ENCODE measurements around the gene CDCA8.

Gene CDCA8

DNA sequence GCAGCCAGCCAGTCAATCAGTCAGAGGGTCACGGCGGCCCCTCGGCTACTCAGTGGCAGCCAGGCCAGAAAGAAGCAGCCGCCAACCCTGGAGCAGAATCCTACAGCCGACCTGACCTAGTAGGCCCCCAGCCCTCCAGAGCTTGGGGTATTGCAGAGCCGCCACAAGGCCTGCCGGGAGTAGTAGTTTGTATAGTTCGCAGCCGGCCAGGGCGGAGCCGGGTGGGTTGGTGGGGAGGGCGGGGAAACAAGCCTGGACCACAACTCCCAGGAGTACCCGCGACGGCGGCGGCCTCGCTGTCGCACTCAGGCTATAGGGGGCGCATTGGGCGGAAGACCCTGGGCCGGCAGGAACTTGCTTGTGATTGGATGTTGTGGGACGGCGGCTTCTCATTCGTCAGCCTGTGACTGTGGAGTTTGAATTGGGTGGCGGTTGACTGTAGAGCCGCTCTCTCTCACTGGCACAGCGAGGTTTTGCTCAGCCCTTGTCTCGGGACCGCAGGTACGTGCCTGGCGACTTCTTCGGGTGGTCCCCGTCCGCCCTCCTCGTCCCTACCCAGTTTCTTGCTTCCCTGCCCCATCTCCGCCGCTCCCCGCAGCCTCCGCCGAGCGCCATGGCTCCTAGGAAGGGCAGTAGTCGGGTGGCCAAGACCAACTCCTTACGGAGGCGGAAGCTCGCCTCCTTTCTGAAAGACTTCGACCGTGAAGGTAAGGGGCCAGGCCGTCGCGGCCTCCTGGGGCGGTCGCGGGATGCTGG is at the start of gene CDCA8:
CDCA8 (plus strand) TSS at position 439 of the 756 bp plus-strand sequence; CDS start at position 614, 175 bp downstream.
- TF ChIP-seq GATA1 (IDR thresholded peaks at IDR 0.05; ENCODE audit: low read depth, low read length) = no peak
- TF ChIP-seq POLR2A (IDR thresholded peaks at IDR 0.05; ENCODE audit: low read length) = peak; percentile 93
- peak; percentile 99 for DNase-seq

DNA sequence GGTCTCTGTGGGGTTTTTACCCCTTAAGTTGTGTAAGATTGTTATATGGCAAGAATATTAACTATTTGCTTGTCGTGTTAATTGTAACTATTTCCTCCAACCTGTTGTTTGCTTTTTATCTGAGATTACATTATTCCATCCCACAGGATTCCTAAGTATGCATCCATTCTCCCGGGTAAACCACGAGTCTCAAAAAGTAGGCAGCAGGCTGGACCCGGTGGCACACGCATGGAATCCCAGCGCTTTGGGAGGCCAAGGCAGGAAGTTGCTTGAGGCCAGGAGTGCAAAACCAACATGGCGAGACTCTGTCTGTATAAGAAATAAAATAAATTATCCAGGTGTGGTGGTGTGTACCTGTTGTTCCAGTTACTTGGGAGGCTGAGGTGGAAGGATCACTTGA is 45.0 kb upstream of the CDCA8 start:
- TF ChIP-seq POLR2A (IDR thresholded peaks at IDR 0.05; ENCODE audit: low read length) (no peak), GATA1 (IDR thresholded peaks at IDR 0.05; ENCODE audit: low read depth, low read length) (no peak)
- no peak for DNase-seq

- TF ChIP-seq POLR2A (IDR thresholded peaks at IDR 0.05; ENCODE audit: low read length) (no peak), GATA1 (IDR thresholded peaks at IDR 0.05; ENCODE audit: low read depth, low read length) (no peak)
- DNase-seq = no peak
Observed at GRCh38 chr1:37650173-37650572, 42.1 kb upstream of the CDCA8 start.

DNA sequence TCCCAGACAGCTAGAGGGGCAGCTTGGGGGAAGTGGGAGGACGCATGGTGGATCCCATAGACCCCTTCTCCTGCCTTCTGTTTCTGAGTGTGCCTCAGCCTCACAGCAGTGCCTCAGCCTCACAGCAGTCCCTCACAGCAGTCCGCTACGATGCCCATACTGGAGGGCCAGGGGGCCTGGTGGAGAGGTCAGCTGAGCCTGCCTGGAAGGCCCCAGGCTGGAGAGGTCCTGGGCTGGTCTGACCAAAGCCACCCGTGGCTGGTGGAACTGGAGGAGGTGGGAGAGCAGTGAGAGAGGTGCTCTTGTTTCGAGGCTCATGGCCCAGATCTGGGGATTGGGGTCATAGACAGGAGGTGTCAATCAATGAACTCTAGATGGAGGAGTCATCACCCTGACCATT is 41.6 kb upstream of the CDCA8 start:
- TF ChIP-seq GATA1 (IDR thresholded peaks at IDR 0.05; ENCODE audit: low read depth, low read length) (no peak), POLR2A (IDR thresholded peaks at IDR 0.05; ENCODE audit: low read length) (no peak)
- DNase-seq = no peak

GRCh38 chr1:37651803-37652202 is 40.5 kb upstream of the CDCA8 start:
- TF ChIP-seq POLR2A (IDR thresholded peaks at IDR 0.05; ENCODE audit: low read length) = no peak
- TF ChIP-seq GATA1 (IDR thresholded peaks at IDR 0.05; ENCODE audit: low read depth, low read length) = no peak
- no peak for DNase-seq

- TF ChIP-seq GATA1 (IDR thresholded peaks at IDR 0.05; ENCODE audit: low read depth, low read length) = no peak
- TF ChIP-seq POLR2A (IDR thresholded peaks at IDR 0.05; ENCODE audit: low read length) = no peak
- no peak for DNase-seq
Observed at GRCh38 chr1:37652976-37653375, 39.3 kb upstream of the CDCA8 start.

GRCh38 chr1:37653906-37654305 is 38.4 kb upstream of the CDCA8 start:
- DNase-seq = no peak
- no peak for TF ChIP-seq GATA1 (IDR thresholded peaks at IDR 0.05; ENCODE audit: low read depth, low read length)

DNA sequence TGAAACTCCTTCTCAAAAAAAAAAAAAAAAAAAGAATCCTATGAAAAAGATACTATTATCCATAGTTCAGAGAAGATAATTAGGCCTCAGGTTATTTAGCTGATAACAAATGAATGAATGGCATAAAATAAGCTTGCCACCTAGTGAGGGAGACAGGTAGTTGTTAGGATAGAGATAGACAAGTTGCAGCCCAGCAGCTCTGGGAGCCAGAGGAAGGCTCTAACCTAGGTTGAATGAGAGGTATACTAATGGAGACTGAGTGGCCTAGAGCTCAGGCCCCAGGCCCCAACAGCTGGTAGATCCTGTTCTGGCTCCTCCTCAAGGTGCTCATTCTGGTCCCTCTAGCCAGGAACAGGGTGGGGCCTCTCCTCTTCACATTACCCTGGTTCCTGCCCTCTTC is 37.0 kb upstream of the CDCA8 start:
- TF ChIP-seq GATA1 (IDR thresholded peaks at IDR 0.05; ENCODE audit: low read depth, low read length) (no peak), POLR2A (IDR thresholded peaks at IDR 0.05; ENCODE audit: low read length) (no peak)
- no peak for DNase-seq

- no peak for DNase-seq
- TF ChIP-seq GATA1 (IDR thresholded peaks at IDR 0.05; ENCODE audit: low read depth, low read length) (no peak), POLR2A (IDR thresholded peaks at IDR 0.05; ENCODE audit: low read length) (no peak)
Observed at GRCh38 chr1:37656026-37656425, 36.3 kb upstream of the CDCA8 start.

GRCh38 chr1:37656881-37657280 is 35.4 kb upstream of the CDCA8 start:
- TF ChIP-seq POLR2A (IDR thresholded peaks at IDR 0.05; ENCODE audit: low read length) (no peak), GATA1 (IDR thresholded peaks at IDR 0.05; ENCODE audit: low read depth, low read length) (no peak)

GRCh38 chr1:37657620-37658412 is 34.5 kb upstream of the CDCA8 start:
- no peak for TF ChIP-seq GATA1 (IDR thresholded peaks at IDR 0.05; ENCODE audit: low read depth, low read length)
- TF ChIP-seq POLR2A (IDR thresholded peaks at IDR 0.05; ENCODE audit: low read length) = no peak
- DNase-seq = no peak

More at GRCh38 chr1:37656881-37657280, 35.4 kb upstream of the CDCA8 start:
- DNase-seq = no peak

GRCh38 chr1:37658486-37658885 is 33.8 kb upstream of the CDCA8 start:
- TF ChIP-seq GATA1 (IDR thresholded peaks at IDR 0.05; ENCODE audit: low read depth, low read length) = no peak
- no peak for TF ChIP-seq POLR2A (IDR thresholded peaks at IDR 0.05; ENCODE audit: low read length)
- DNase-seq = no peak

DNA sequence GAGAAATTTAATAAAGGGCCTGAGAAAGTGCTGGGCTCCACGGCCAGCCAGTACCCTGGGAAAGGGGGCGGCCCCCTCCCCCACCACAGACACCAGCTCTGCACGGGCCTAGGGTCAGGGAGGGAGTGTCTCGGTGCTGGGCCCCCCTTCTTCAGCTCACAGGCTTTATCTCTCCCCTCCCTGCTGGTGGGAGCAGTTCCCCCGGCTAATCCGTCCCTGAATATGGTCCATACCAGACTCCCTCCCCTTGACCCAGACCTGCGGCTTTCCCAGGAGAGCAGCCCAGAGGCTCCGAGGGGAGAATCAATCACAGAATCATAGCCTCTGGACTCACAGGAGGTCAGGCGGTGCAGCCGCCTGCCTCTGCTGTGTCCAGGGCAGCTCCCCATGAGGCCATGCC is 31.7 kb upstream of the CDCA8 start:
- DNase-seq = no peak
- TF ChIP-seq GATA1 (IDR thresholded peaks at IDR 0.05; ENCODE audit: low read depth, low read length) = no peak
- no peak for TF ChIP-seq POLR2A (IDR thresholded peaks at IDR 0.05; ENCODE audit: low read length)

DNA sequence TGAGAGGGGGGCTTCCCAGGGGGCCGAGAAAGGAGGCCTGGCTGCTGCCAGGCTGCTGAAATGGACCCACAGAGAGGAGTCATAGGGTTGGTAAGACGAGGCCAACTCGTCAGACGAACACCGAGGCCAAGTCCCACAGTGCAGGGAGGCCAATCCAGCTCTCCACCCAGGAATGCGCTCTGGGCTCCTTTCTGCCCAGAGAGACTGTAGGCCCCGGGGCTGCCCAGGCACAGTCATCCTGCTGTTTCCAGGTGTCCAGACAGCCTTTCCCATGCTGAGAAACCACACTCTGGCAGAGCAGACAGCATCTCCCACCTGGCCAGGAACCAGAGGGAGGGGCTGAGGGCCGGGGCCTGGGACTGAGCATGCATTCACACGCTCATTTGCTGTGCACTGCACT is 30.9 kb upstream of the CDCA8 start:
- TF ChIP-seq POLR2A (IDR thresholded peaks at IDR 0.05; ENCODE audit: low read length) (no peak), GATA1 (IDR thresholded peaks at IDR 0.05; ENCODE audit: low read depth, low read length) (no peak)
- no peak for DNase-seq
